WI38 (cell line): ENCODE results near the gene GPC5.
"Not testable (repeated sequence)": the region's sequence is repeated elsewhere in the genome, so short reads cannot be mapped to it uniquely, and the experiment has no call there.

Experiments used
- H3K4me3 ChIP-seq: 2 replicates; pipeline ENCODE4 v1.5.1; 2011; ENCODE audit warnings: low read depth, mild to moderate bottlenecking, control low read depth, low read length
- CTCF ChIP-seq: IDR thresholded peaks from 2 replicates; pipeline ENCODE4 v1.5.1; 2012; ENCODE audit warnings: low read depth, mild to moderate bottlenecking, control low read depth, low read length

The GPC5 gene

GRCh38 chr13:91778123-91778522 lies 379.7 kb downstream of the GPC5 start:
- TF ChIP-seq CTCF: no peak
- no peak overlapping the region for H3K4me3 ChIP-seq

- H3K4me3 ChIP-seq: not testable (repeated sequence)
These were observed 383.7 kb downstream of the GPC5 start for GRCh38 chr13:91781982-91782691.

- TF ChIP-seq CTCF: no peak
- H3K4me3 ChIP-seq: no peak overlapping the region
These were observed 387.2 kb downstream of the GPC5 start for GRCh38 chr13:91785431-91786119.

GRCh38 chr13:91792054-91792453 lies 393.6 kb downstream of the GPC5 start:
- TF ChIP-seq CTCF: no peak

GRCh38 chr13:91797567-91797966 lies 399.1 kb downstream of the GPC5 start:
- no peak for TF ChIP-seq CTCF
- no peak overlapping the region for H3K4me3 ChIP-seq

More at GRCh38 chr13:91792054-91792453, 393.6 kb downstream of the GPC5 start:
- no peak overlapping the region for H3K4me3 ChIP-seq

GRCh38 chr13:91798338-91798737 lies 399.9 kb downstream of the GPC5 start:
- H3K4me3 ChIP-seq: not testable (repeated sequence)

- H3K4me3 ChIP-seq: not testable (repeated sequence)
These were observed 403.4 kb downstream of the GPC5 start for GRCh38 chr13:91801772-91802171.

- no peak overlapping the region for H3K4me3 ChIP-seq
- TF ChIP-seq CTCF: no peak
These were observed 404.5 kb downstream of the GPC5 start for GRCh38 chr13:91802957-91803356.

- H3K4me3 ChIP-seq: no peak overlapping the region
- no peak for TF ChIP-seq CTCF
These were observed 406.3 kb downstream of the GPC5 start for GRCh38 chr13:91804724-91805123.
